Mesothelial cell of epicardium (in vitro differentiated cells): Measurements from ENCODE around the gene PCDHA7. TPM values are rescaled to one million over a fixed set of nuclear protein-coding genes. Genes with fewer than 3 reads are reported as not detected.

Source experiments
- DNase-seq, 2 experiments: peaks; one replicate each; pipeline ENCODE4 v3.0.0; 2021; ENCODE audit warnings: low spot score in 2 of 2; ENCODE audit not compliant: unreplicated experiment in 2 of 2
- H3K27ac Mint-ChIP-seq: 2 replicates; pipeline ENCODE4 v1.8.0; 2021; ENCODE audit warnings: mixed read lengths
- H3K27me3 Mint-ChIP-seq: 2 replicates; pipeline ENCODE4 v1.8.0; 2021; ENCODE audit warnings: low read depth, mixed read lengths
- H3K36me3 Mint-ChIP-seq: 2 replicates; pipeline ENCODE4 v1.8.0; 2021; ENCODE audit warnings: mixed read lengths
- H3K4me1 Mint-ChIP-seq: 2 replicates; pipeline ENCODE4 v1.8.0; 2021; ENCODE audit warnings: mixed read lengths
- H3K4me3 Mint-ChIP-seq: 2 replicates; pipeline ENCODE4 v1.8.0; 2021; ENCODE audit warnings: mild to moderate bottlenecking, moderate library complexity, mixed read lengths
- H3K9me3 Mint-ChIP-seq: 2 replicates; pipeline ENCODE4 v1.8.0; 2021; ENCODE audit warnings: mixed read lengths
- CTCF ChIP-seq: fragments of 200-600 bp; sonication (generic); IDR thresholded peaks from one replicate; pipeline ENCODE4 v1.5.0; 2021; ENCODE audit warnings: antibody characterized with exemption; ENCODE audit not compliant: unreplicated experiment
- total RNA-seq: library from RNA; stranded (reverse); gene quantifications from 3 replicates; pipeline ENCODE4 v1.2.1, GENCODE V29; 2021

The PCDHA7 gene
- total RNA-seq, 1 donor from 2014 or later: 5.5 TPM

DNA sequence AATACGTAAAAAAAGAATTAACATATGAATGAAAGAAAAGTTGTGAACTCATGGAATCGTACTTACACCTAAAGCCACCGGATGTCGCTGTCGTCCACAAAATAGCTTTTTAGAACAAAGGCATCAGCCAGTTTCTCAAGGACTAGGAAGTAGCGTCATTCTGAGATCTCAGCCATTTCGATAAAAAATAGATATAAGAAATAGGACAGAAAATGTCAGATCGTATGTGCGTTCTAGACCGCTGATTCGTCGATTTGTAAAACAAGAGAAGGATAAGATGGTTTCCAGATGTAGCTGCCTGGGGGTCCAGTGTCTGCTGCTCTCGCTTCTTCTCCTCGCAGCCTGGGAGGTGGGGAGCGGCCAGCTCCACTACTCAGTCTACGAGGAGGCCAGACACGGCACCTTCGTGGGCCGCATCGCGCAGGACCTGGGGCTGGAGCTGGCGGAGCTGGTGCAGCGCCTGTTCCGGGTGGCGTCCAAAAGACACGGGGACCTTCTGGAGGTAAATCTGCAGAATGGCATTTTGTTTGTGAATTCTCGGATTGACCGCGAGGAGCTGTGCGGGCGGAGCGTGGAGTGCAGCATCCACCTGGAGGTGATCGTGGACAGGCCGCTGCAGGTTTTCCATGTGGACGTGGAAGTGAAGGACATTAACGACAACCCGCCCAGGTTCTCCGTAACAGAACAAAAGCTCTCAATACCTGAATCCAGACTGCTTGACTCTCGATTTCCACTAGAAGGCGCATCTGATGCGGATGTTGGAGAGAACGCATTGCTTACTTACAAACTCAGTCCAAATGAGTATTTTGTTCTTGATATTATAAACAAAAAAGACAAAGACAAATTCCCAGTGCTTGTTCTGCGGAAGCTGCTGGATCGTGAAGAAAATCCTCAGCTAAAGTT, 22.0 kb downstream of the PCDHA7 start, which contains the start of gene PCDHA10:
PCDHA10 (plus strand) TSS at position 126 of the 903 bp plus-strand sequence; CDS start at position 278, 152 bp downstream.
- no peak for DNase-seq
- TF ChIP-seq CTCF: peak; percentile 25
- Mint-ChIP-seq H3K27ac (peak within 1 kb of the TSS; percentile 93), H3K9me3 (peaks cover 34% of the 10 kb centered on the region), H3K4me3 (peak within 1 kb of the TSS; percentile 77), H3K27me3 (no peaks in the 10 kb centered on the region), H3K36me3 (peaks cover 56% of the 10 kb centered on the region), H3K4me1 (peaks cover 9% of the 10 kb centered on the region)

- H3K4me1 Mint-ChIP-seq: peaks cover 9% of the 10 kb centered on the region
- peaks cover 63% of the 10 kb centered on the region for H3K36me3 Mint-ChIP-seq
- H3K27ac Mint-ChIP-seq: no peak overlapping the region
- TF ChIP-seq CTCF: no peak
- no peak for DNase-seq
- H3K27me3 Mint-ChIP-seq: no peaks in the 10 kb centered on the region
- no peak overlapping the region for H3K4me3 Mint-ChIP-seq
- peaks cover 44% of the 10 kb centered on the region for H3K9me3 Mint-ChIP-seq
These were observed 23.3 kb downstream of the PCDHA7 start for GRCh38 chr5:140857177-140857986.

DNA sequence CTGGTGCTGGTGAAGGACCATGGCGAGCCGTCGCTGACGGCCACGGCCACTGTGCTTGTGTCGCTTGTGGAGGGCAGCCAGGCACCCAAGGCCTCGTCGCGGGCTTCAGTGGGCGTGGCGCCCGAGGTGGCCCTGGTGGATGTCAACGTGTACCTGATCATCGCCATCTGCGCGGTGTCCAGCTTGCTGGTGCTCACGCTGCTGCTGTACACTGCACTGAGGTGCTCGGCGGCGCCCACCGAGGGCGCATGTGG, 23.8 kb downstream of the PCDHA7 start:
- no peaks in the 10 kb centered on the region for H3K27me3 Mint-ChIP-seq
- no peak overlapping the region for H3K27ac Mint-ChIP-seq
- peaks cover 42% of the 10 kb centered on the region for H3K9me3 Mint-ChIP-seq
- peaks cover 9% of the 10 kb centered on the region for H3K4me1 Mint-ChIP-seq
- TF ChIP-seq CTCF: no peak
- DNase-seq: no peak
- H3K36me3 Mint-ChIP-seq: peaks cover 66% of the 10 kb centered on the region
- no peak overlapping the region for H3K4me3 Mint-ChIP-seq

- H3K36me3 Mint-ChIP-seq: peaks cover 65% of the 10 kb centered on the region
- H3K4me3 Mint-ChIP-seq: no peak overlapping the region
- no peaks in the 10 kb centered on the region for H3K27me3 Mint-ChIP-seq
- H3K4me1 Mint-ChIP-seq: no peaks in the 10 kb centered on the region
- TF ChIP-seq CTCF: no peak
- peaks cover 34% of the 10 kb centered on the region for H3K9me3 Mint-ChIP-seq
- DNase-seq: no peak
- no peak overlapping the region for H3K27ac Mint-ChIP-seq
These were observed 28.6 kb downstream of the PCDHA7 start for GRCh38 chr5:140862441-140863295.
